OCI-LY7 (cell line): ENCODE measurements around the gene MPDZ. TPM values are rescaled to one million over a fixed set of nuclear protein-coding genes. Genes with fewer than 3 reads are reported as not detected.

Experiments
- BruUV-seq: library from RNA; stranded (reverse); fragments of 400-500 nt; replicated peaks from 2 replicates; lab custom pipeline; 2021; lab: Mats Ljungman, UMichigan
- CTCF ChIA-PET: fragments of 300-600 bp; sonication (Branson Sonifier 250); formaldehyde crosslinking; loops from one replicate; lab custom pipeline; 2022; ENCODE audit warnings: antibody characterized with exemption; ENCODE audit not compliant: unreplicated experiment; lab: Charles Lee
- POLR2A ChIA-PET: fragments of 300-600 bp; sonication (Branson Sonifier 250); formaldehyde crosslinking; loops from one replicate; lab custom pipeline; 2022; ENCODE audit warnings: antibody characterized with exemption; lab: Charles Lee
- DNase-seq: peaks from one replicate; pipeline ENCODE4 v3.0.0-alpha.2; 2015; ENCODE audit warnings: low spot score
- H2AFZ ChIP-seq: fragments of 200-600 bp; sonication (generic), shearing (Covaris generic); 2 replicates; pipeline ENCODE4 v1.6.1; 2014; ENCODE audit warnings: mild to moderate bottlenecking, antibody characterized with exemption, low read length, moderate library complexity
- H3K27ac ChIP-seq: fragments of 200-600 bp; sonication (generic); 2 replicates; pipeline ENCODE4 v1.5.1; 2014; ENCODE audit warnings: mixed run types, low read depth, mild to moderate bottlenecking, moderate library complexity, low read length, inconsistent platforms; ENCODE audit not compliant: poor library complexity, severe bottlenecking
- H3K36me3 ChIP-seq: fragments of 200-600 bp; sonication (generic); 2 replicates; pipeline ENCODE4 v1.6.1; 2014; ENCODE audit warnings: mild to moderate bottlenecking, antibody characterized with exemption, low read length, moderate library complexity, mixed read lengths; ENCODE audit not compliant: insufficient read depth
- H3K4me1 ChIP-seq: fragments of 200-600 bp; sonication (generic); 2 replicates; pipeline ENCODE4 v1.5.1; 2014; ENCODE audit warnings: mild to moderate bottlenecking, low read length; ENCODE audit not compliant: insufficient read depth, poor library complexity, severe bottlenecking
- H3K4me2 ChIP-seq: fragments of 200-600 bp; sonication (generic); 2 replicates; pipeline ENCODE4 v1.6.1; 2014; ENCODE audit warnings: mild to moderate bottlenecking, low read length
- H3K4me3 ChIP-seq: fragments of 200-600 bp; sonication (generic); 2 replicates; pipeline ENCODE4 v1.5.1; 2014; ENCODE audit warnings: mild to moderate bottlenecking, low read depth, low read length; ENCODE audit not compliant: poor library complexity, severe bottlenecking
- H3K79me2 ChIP-seq: fragments of 200-600 bp; sonication (generic); 2 replicates; pipeline ENCODE4 v1.6.1; 2016; ENCODE audit warnings: low read depth, mild to moderate bottlenecking, low read length, moderate library complexity, mixed read lengths; ENCODE audit not compliant: insufficient read depth
- H3K9me2 ChIP-seq: fragments of 200-600 bp; sonication (generic); 2 replicates; pipeline ENCODE4 v1.6.1; 2016; ENCODE audit warnings: mild to moderate bottlenecking, low read length, mixed read lengths; ENCODE audit not compliant: insufficient read depth
- H3K9me3 ChIP-seq: fragments of 200-600 bp; sonication (generic); 2 replicates; pipeline ENCODE4 v1.6.1; 2014; ENCODE audit warnings: mild to moderate bottlenecking, mixed run types, low read length, mixed read lengths
- H4K20me1 ChIP-seq: fragments of 200-600 bp; sonication (generic); 2 replicates; pipeline ENCODE4 v1.6.1; 2014; ENCODE audit warnings: mild to moderate bottlenecking, antibody characterized with exemption, low read length, moderate library complexity, mixed read lengths; ENCODE audit not compliant: insufficient read depth
- EZH2phosphoT487 ChIP-seq: fragments of 200-600 bp; sonication (generic); IDR thresholded peaks from 2 replicates; pipeline ENCODE4 v1.6.1; 2018; ENCODE audit warnings: low read depth, borderline replicate concordance, mild to moderate bottlenecking, mixed run types, antibody characterized with exemption, low read length, moderate library complexity, mixed read lengths
- intact Hi-C: fragments of 100-400 bp; cut with micrococcal nuclease; formaldehyde crosslinking; loops from one replicate; pipeline ENCODE4 v1.10.0; 2022; ENCODE audit not compliant: unreplicated experiment
- total RNA-seq, 2 experiments: library from RNA; depleted of rRNA in 1 of 2; stranded (reverse); fragments of >200 nt in 1 of 2; shearing (Covaris generic) in 1 of 2; gene quantifications; 2 replicates each; pipeline ENCODE4 v1.2.3, GENCODE V29; 2014 to 2022
- TF ChIP-seq, protein P1 (sequence below): fragments of 200-600 bp; sonication (generic); conservative IDR thresholded peaks from 2 replicates; pipeline ENCODE4 v1.5.1; 2014; ENCODE audit warnings: mild to moderate bottlenecking, antibody characterized with exemption, low read length, moderate library complexity, mixed read lengths

The MPDZ gene
- total RNA-seq, 2 experiments from 2014 or later: not detected

DNA sequence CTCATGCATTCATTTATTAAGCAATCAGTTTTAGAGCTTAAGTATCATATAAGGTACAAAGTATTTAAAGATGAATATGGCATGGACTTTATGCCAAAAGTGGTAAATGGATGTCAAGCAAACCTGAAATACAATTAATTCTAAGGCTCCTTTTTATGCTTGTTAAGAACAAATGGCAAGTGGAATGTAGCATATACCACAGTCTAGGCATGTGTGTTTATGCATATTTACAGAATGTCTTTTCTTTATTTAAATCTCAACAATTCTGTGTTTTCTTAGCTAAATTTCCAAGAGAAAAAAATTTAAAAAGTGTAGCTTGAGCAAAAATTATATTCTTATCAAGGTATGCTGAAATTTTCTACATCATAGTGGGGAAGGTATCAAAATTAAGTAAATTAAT lies 39.8 kb downstream of the MPDZ start:
- H3K36me3 ChIP-seq: no peaks in the 10 kb centered on the region
- H3K4me2 ChIP-seq: no peak overlapping the region
- H2AFZ ChIP-seq: no peak overlapping the region
- POLR2A ChIA-PET: interaction anchor here (0.6 to 0.7 kb wide), 2 partner anchors 13 to 1213 kb away, joined by 3 read pairs; no protein-coding TSS in a partner anchor
- intact Hi-C loops: no loop called here
- H3K27ac ChIP-seq: no peak overlapping the region
- no peaks in the 10 kb centered on the region for H3K9me3 ChIP-seq
- DNase-seq: no peak
- no peaks in the 10 kb centered on the region; the same call in 1 of the 2 replicates for H4K20me1 ChIP-seq
- no peaks in the 10 kb centered on the region for H3K4me1 ChIP-seq
- no peaks in the 10 kb centered on the region for H3K79me2 ChIP-seq
- no peak for TF ChIP-seq EZH2phosphoT487
- TF ChIP-seq, protein P1, sequence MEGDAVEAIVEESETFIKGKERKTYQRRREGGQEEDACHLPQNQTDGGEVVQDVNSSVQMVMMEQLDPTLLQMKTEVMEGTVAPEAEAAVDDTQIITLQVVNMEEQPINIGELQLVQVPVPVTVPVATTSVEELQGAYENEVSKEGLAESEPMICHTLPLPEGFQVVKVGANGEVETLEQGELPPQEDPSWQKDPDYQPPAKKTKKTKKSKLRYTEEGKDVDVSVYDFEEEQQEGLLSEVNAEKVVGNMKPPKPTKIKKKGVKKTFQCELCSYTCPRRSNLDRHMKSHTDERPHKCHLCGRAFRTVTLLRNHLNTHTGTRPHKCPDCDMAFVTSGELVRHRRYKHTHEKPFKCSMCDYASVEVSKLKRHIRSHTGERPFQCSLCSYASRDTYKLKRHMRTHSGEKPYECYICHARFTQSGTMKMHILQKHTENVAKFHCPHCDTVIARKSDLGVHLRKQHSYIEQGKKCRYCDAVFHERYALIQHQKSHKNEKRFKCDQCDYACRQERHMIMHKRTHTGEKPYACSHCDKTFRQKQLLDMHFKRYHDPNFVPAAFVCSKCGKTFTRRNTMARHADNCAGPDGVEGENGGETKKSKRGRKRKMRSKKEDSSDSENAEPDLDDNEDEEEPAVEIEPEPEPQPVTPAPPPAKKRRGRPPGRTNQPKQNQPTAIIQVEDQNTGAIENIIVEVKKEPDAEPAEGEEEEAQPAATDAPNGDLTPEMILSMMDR: no peak
- H3K4me3 ChIP-seq: no peak overlapping the region
- CTCF ChIA-PET: no interaction called here
- BruUV-seq: no TSS peak
- H3K9me2 ChIP-seq: no peaks in the 10 kb centered on the region

DNA sequence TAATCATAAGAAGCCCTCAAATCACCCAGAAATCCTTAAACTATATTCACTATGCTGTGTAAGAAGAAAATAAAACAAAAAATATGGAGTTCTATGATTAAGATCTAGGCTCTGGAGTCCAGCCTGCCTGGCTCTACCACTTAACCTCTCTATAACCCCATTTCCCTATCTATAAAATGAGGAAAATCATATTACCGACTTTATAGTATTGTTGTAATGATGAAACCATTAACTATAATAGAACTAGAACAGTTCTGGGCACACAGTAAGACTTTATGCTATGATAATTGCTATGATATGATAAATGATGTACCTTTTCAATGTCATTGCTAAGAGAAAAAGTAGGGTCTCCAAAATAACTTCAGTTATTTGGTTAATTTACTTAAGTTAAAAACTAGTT lies 40.3 kb downstream of the MPDZ start:
- intact Hi-C loops: no loop called here
- no peaks in the 10 kb centered on the region for H3K4me1 ChIP-seq
- no peaks in the 10 kb centered on the region for H3K79me2 ChIP-seq
- H3K9me2 ChIP-seq: no peaks in the 10 kb centered on the region
- H3K27ac ChIP-seq: no peak overlapping the region
- DNase-seq: no peak
- no peaks in the 10 kb centered on the region for H3K9me3 ChIP-seq
- H3K4me3 ChIP-seq: no peak overlapping the region
- no peaks in the 10 kb centered on the region; the same call in 1 of the 2 replicates for H4K20me1 ChIP-seq
- POLR2A ChIA-PET: interaction anchor here (0.7 kb wide), 1 partner anchor 13 kb away, joined by 3 read pairs; no protein-coding TSS in a partner anchor
- no peaks in the 10 kb centered on the region for H3K36me3 ChIP-seq
- H3K4me2 ChIP-seq: no peak overlapping the region
- no TSS peak for BruUV-seq
- CTCF ChIA-PET: no interaction called here
- TF ChIP-seq, protein P1: no peak
- TF ChIP-seq EZH2phosphoT487: no peak
- no peak overlapping the region for H2AFZ ChIP-seq

DNA sequence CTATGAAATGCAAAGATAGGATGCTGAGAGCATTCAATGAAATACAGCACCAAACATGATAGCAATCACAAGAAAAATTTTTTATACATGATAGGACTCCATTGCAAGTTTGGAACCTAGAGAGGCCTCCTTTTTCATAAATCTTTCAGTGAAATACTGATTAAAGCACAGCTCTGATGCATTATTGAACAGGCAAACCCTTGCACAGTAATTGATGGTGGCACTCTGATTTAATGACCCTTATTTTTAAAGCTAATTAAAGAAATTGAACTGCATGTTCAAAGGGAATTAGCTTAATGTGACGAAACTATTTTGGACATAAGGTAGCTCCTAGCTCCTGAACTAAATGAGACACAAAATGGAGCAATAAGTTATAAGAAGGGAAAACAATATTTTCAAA lies 44.6 kb downstream of the MPDZ start:
- intact Hi-C loops: no loop called here
- Histone ChIP-seq H3K27ac (no peak overlapping the region), H3K79me2 (no peaks in the 10 kb centered on the region), H3K4me1 (no peaks in the 10 kb centered on the region), H2AFZ (no peak overlapping the region), H3K4me3 (no peak overlapping the region), H3K9me3 (no peaks in the 10 kb centered on the region), H4K20me1 (no peaks in the 10 kb centered on the region), H3K9me2 (no peaks in the 10 kb centered on the region), H3K36me3 (no peaks in the 10 kb centered on the region), H3K4me2 (no peak overlapping the region)
- no TSS peak for BruUV-seq
- POLR2A ChIA-PET: interaction anchor here (0.7 kb wide), 1 partner anchor 25 kb away, joined by 3 read pairs; no protein-coding TSS in a partner anchor
- no peak for DNase-seq
- CTCF ChIA-PET: no interaction called here
- TF ChIP-seq, protein P1: no peak
- TF ChIP-seq EZH2phosphoT487: no peak
